GM12892 (cell line): Measurements from ENCODE around the gene CSH2.
"Not testable (repeated sequence)": the region's sequence is repeated elsewhere in the genome, so short reads cannot be mapped to it uniquely, and the experiment has no call there.

ENCODE experiments used
- DNase-seq: peaks from one replicate; pipeline ENCODE4 v3.0.0; 2011; ENCODE audit not compliant: insufficient read length
- FAIRE-seq: peaks from 2 replicates; lab custom pipeline; 2011; peaks lifted over from hg19 to GRCh38; lab: Jason Lieb, UNC
- POLR2A ChIP-seq: IDR thresholded peaks from 2 replicates; pipeline ENCODE4 v1.6.1; 2011; ENCODE audit warnings: low read depth, low read length, control low read depth
- POLR2AphosphoS5 ChIP-seq: IDR thresholded peaks from 2 replicates; pipeline ENCODE4 v1.6.1; 2011; ENCODE audit warnings: low read depth, low read length, control low read depth
- TAF1 ChIP-seq: IDR thresholded peaks from 2 replicates; pipeline ENCODE4 v1.6.1; 2011; ENCODE audit warnings: low read depth, mild to moderate bottlenecking, control low read depth, low read length, borderline replicate concordance

The CSH2 gene

GRCh38 chr17:63910096-63910495, 36.6 kb upstream of the CSH2 start:
- no peak for TF ChIP-seq POLR2AphosphoS5
- TF ChIP-seq POLR2A = no peak
- TF ChIP-seq TAF1 = no peak
- no peak for FAIRE-seq

GRCh38 chr17:63909586-63909985, 36.1 kb upstream of the CSH2 start:
- FAIRE-seq, DNase-seq: not testable (repeated sequence)

More at GRCh38 chr17:63910096-63910495, 36.6 kb upstream of the CSH2 start:
- DNase-seq = no peak

GRCh38 chr17:63907161-63907778, 33.8 kb upstream of the CSH2 start:
- FAIRE-seq, DNase-seq: not testable (repeated sequence)

GRCh38 chr17:63904796-63905195, 31.3 kb upstream of the CSH2 start:
- not testable (repeated sequence) for DNase-seq, FAIRE-seq

GRCh38 chr17:63903787-63904201, 30.3 kb upstream of the CSH2 start:
- DNase-seq, FAIRE-seq: not testable (repeated sequence)

- not testable (repeated sequence) for DNase-seq, FAIRE-seq
These were observed 28.5 kb upstream of the CSH2 start for GRCh38 chr17:63901971-63902370.

- not testable (repeated sequence) for DNase-seq, FAIRE-seq
These were observed 25.7 kb upstream of the CSH2 start for GRCh38 chr17:63898899-63899798.

- FAIRE-seq, DNase-seq: not testable (repeated sequence)
These were observed 23.3 kb upstream of the CSH2 start, which contains the start of gene CSH1 for GRCh38 chr17:63896524-63897354. TSS of gene CSH1 (minus strand) at chr17:63896574. CDS start at chr17:63896511, 63 bp downstream.

GRCh38 chr17:63894821-63895220, 21.3 kb upstream of the CSH2 start:
- not testable (repeated sequence) for FAIRE-seq, DNase-seq

- DNase-seq, FAIRE-seq: not testable (repeated sequence)
These were observed 20.5 kb upstream of the CSH2 start for GRCh38 chr17:63894021-63894420.

GRCh38 chr17:63892316-63893037, 19.0 kb upstream of the CSH2 start:
- not testable (repeated sequence) for FAIRE-seq, DNase-seq

- not testable (repeated sequence) for DNase-seq, FAIRE-seq
These were observed 15.8 kb upstream of the CSH2 start for GRCh38 chr17:63889026-63889848.

GRCh38 chr17:63885119-63885518, 11.6 kb upstream of the CSH2 start:
- not testable (repeated sequence) for FAIRE-seq, DNase-seq

- not testable (repeated sequence) for FAIRE-seq, DNase-seq
These were observed 9.2 kb upstream of the CSH2 start for GRCh38 chr17:63882626-63883126.
